Retinal pigment epithelial cell (primary cell): Measurements from ENCODE around the gene UCHL3.

ENCODE experiments used
- DNase-seq: peaks from one replicate; pipeline ENCODE4 v3.0.0-alpha.2; 2010; ENCODE audit warnings: low read depth
- H3K4me3 ChIP-seq: 2 replicates; pipeline ENCODE4 v1.5.1; 2011; ENCODE audit warnings: mild to moderate bottlenecking, low read length, control low read depth, moderate library complexity
- TF ChIP-seq, protein P1 (sequence below): conservative IDR thresholded peaks from 2 replicates; pipeline ENCODE4 v1.5.1; 2011; ENCODE audit warnings: low read depth, low read length, control low read depth, inconsistent platforms

The UCHL3 gene

GRCh38 chr13:75621147-75621546, 71.6 kb downstream of the UCHL3 start:
- no peak for DNase-seq
- H3K4me3 ChIP-seq = no peak overlapping the region
- TF ChIP-seq, protein P1, sequence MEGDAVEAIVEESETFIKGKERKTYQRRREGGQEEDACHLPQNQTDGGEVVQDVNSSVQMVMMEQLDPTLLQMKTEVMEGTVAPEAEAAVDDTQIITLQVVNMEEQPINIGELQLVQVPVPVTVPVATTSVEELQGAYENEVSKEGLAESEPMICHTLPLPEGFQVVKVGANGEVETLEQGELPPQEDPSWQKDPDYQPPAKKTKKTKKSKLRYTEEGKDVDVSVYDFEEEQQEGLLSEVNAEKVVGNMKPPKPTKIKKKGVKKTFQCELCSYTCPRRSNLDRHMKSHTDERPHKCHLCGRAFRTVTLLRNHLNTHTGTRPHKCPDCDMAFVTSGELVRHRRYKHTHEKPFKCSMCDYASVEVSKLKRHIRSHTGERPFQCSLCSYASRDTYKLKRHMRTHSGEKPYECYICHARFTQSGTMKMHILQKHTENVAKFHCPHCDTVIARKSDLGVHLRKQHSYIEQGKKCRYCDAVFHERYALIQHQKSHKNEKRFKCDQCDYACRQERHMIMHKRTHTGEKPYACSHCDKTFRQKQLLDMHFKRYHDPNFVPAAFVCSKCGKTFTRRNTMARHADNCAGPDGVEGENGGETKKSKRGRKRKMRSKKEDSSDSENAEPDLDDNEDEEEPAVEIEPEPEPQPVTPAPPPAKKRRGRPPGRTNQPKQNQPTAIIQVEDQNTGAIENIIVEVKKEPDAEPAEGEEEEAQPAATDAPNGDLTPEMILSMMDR = no peak

DNA sequence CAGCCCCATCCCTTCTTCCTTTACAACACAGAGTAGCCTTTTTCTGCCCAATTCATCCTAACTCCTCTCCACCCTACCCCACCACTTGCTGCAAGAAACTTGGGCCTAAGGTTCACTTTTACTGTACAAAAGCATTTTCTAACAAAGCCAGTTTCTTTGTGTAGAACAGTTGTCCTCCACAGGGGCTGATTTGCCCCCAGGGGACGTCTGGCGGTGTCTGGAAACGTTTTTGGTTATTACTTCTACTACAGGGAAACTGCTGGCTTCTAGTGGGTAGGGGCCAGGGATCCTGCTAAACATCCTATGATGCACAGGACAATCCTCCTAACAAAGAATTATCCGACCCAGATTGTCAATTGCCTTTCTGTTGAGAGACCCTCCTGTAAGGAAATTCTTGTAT, 79.2 kb downstream of the UCHL3 start:
- H3K4me3 ChIP-seq = no peak overlapping the region
- TF ChIP-seq, protein P1 = no peak
- no peak for DNase-seq

DNA sequence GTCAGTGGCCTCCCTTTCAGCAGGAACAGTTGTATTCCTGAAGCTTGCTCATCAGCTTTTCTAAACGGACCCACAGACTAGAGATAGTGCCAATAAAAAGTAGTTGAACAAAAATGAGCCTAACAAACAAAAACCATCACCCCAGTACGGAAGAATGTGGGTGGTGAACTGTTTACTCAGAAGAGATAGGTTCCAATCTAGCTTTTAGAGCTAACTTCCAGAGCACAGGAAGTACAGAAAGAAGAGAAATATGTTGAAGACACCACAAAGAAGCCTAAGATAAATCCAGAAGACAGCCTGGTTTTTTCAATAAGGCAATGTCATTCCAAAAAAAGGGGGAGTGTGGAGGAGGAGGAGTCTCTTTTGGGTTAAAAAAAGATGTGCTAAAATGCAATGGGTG, 83.7 kb downstream of the UCHL3 start:
- DNase-seq = no peak
- H3K4me3 ChIP-seq = no peak overlapping the region
- TF ChIP-seq, protein P1 = no peak

GRCh38 chr13:75635101-75635827, 85.7 kb downstream of the UCHL3 start:
- TF ChIP-seq, protein P1 = no peak
- no peak for DNase-seq
- H3K4me3 ChIP-seq = peak overlapping the region; percentile 33

GRCh38 chr13:75635828-75636435, 86.3 kb downstream of the UCHL3 start, which contains the start of gene LMO7:
TSS of gene LMO7 (plus strand) at chr13:75636330. CDS start at chr13:75636658, 328 bp downstream.
- H3K4me3 ChIP-seq = peak within 1 kb of the TSS; percentile 64
- no peak for DNase-seq
- TF ChIP-seq, protein P1 = no peak

- DNase-seq = no peak
Measured at GRCh38 chr13:75636436-75637180, 87.0 kb downstream of the UCHL3 start.

More at GRCh38 chr13:75636436-75637180, 87.0 kb downstream of the UCHL3 start:
- TF ChIP-seq, protein P1 = no peak
- peak overlapping the region; percentile 64 for H3K4me3 ChIP-seq
